GM23338 (cell line): Measurements from ENCODE around the gene CLEC5A. TPM values are rescaled to one million over a fixed set of nuclear protein-coding genes. Genes with fewer than 3 reads are reported as not detected.

ENCODE experiments used
- ATAC-seq: fragments of 200-7000 bp; cut with Tn5 transposase; 3 replicates; pipeline ENCODE4 v1.9.1; 2020
- DNase-seq: peaks from one replicate; pipeline ENCODE4 v3.0.0-alpha.2; 2015; ENCODE audit warnings: low spot score
- H2AFZ ChIP-seq: fragments of 200-600 bp; sonication (generic); 2 replicates; pipeline ENCODE4 v1.8.0; 2016; ENCODE audit warnings: antibody characterized with exemption, mild to moderate bottlenecking, moderate library complexity
- H3F3A ChIP-seq: fragments of 200-600 bp; sonication (generic); replicated peaks from 2 replicates; pipeline ENCODE4 v1.8.0; 2017; ENCODE audit warnings: antibody characterized with exemption, mixed run types, low read depth
- H3K27ac ChIP-seq: fragments of 200-600 bp; sonication (generic); 2 replicates; pipeline ENCODE4 v1.6.1; 2016; ENCODE audit warnings: low read depth
- H3K27me3 ChIP-seq: fragments of 200-600 bp; sonication (generic); 2 replicates; pipeline ENCODE4 v1.8.0; 2016; ENCODE audit warnings: mild to moderate bottlenecking, mixed run types, moderate library complexity; ENCODE audit not compliant: insufficient read depth
- H3K36me3 ChIP-seq: fragments of 200-600 bp; sonication (generic); 2 replicates; pipeline ENCODE4 v1.8.0; 2016; ENCODE audit warnings: mild to moderate bottlenecking; ENCODE audit not compliant: insufficient read depth
- H3K4me1 ChIP-seq: fragments of 200-600 bp; sonication (generic); 2 replicates; pipeline ENCODE4 v1.8.0; 2016; ENCODE audit warnings: mild to moderate bottlenecking, moderate library complexity; ENCODE audit not compliant: insufficient read depth
- H3K4me2 ChIP-seq: fragments of 200-600 bp; sonication (generic); 2 replicates; pipeline ENCODE4 v1.7.1; 2017; ENCODE audit warnings: mixed run types
- H3K4me3 ChIP-seq: fragments of 200-600 bp; sonication (generic); 2 replicates; pipeline ENCODE4 v1.6.1; 2016; ENCODE audit warnings: mixed run types
- H3K79me2 ChIP-seq: fragments of 200-600 bp; sonication (generic); replicated peaks from 2 replicates; pipeline ENCODE4 v1.8.0; 2017; ENCODE audit warnings: mild to moderate bottlenecking; ENCODE audit not compliant: insufficient read depth
- H3K9me2 ChIP-seq: fragments of 200-600 bp; sonication (generic); 2 replicates; pipeline ENCODE4 v1.8.0; 2017; ENCODE audit not compliant: insufficient read depth
- H4K20me1 ChIP-seq: fragments of 200-600 bp; sonication (generic); replicated peaks from 2 replicates; pipeline ENCODE4 v1.8.0; 2017; ENCODE audit warnings: mild to moderate bottlenecking; ENCODE audit not compliant: insufficient read depth
- H3K27ac Mint-ChIP-seq: 2 replicates; pipeline ENCODE4 v1.8.0; 2020; ENCODE audit warnings: inconsistent platforms, mild to moderate bottlenecking, moderate library complexity, mixed read lengths
- H3K27me3 Mint-ChIP-seq: 3 replicates; pipeline ENCODE4 v1.8.0; 2022; ENCODE audit warnings: low read depth, mild to moderate bottlenecking, moderate library complexity, mixed read lengths, inconsistent platforms; ENCODE audit not compliant: insufficient read depth, poor library complexity
- H3K36me3 Mint-ChIP-seq: 3 replicates; pipeline ENCODE4 v1.8.0; 2021; ENCODE audit warnings: low read depth, mild to moderate bottlenecking, inconsistent platforms, moderate library complexity, mixed read lengths
- H3K4me1 Mint-ChIP-seq: 3 replicates; pipeline ENCODE4 v1.8.0; 2020; ENCODE audit warnings: mild to moderate bottlenecking, inconsistent platforms, mixed read lengths
- H3K4me3 Mint-ChIP-seq: 3 replicates; pipeline ENCODE4 v1.8.0; 2021; ENCODE audit warnings: moderate library complexity, mild to moderate bottlenecking, inconsistent platforms, mixed read lengths
- H3K9me3 Mint-ChIP-seq: 3 replicates; pipeline ENCODE4 v1.8.0; 2020; ENCODE audit warnings: moderate library complexity, mild to moderate bottlenecking, inconsistent platforms, mixed read lengths
- CREB1 ChIP-seq: fragments of 250-450 bp; sonication (Bioruptor Pico); IDR thresholded peaks from 2 replicates; pipeline ENCODE4 v1.5.0; 2020; ENCODE audit warnings: low read depth, mild to moderate bottlenecking, moderate library complexity
- EZH2 ChIP-seq: fragments of 200-600 bp; sonication (generic); IDR thresholded peaks from one replicate; pipeline ENCODE4 v1.8.0; 2017; ENCODE audit warnings: antibody characterized with exemption, mild to moderate bottlenecking, low read depth; ENCODE audit not compliant: unreplicated experiment
- EZH2phosphoT487 ChIP-seq: fragments of 200-600 bp; sonication (generic); IDR thresholded peaks from one replicate; pipeline ENCODE4 v1.8.1; 2018; ENCODE audit warnings: antibody characterized with exemption; ENCODE audit not compliant: unreplicated experiment
- JUNB ChIP-seq: IDR thresholded peaks from one replicate; pipeline ENCODE4 v1.6.1; 2016; ENCODE audit warnings: antibody characterized with exemption; ENCODE audit not compliant: unreplicated experiment
- NANOG ChIP-seq: IDR thresholded peaks from 2 replicates; pipeline ENCODE4 v1.6.1; 2016; ENCODE audit warnings: antibody characterized with exemption, borderline replicate concordance
- POLR2AphosphoS5 ChIP-seq: IDR thresholded peaks from 2 replicates; pipeline ENCODE4 v1.6.1; 2016; ENCODE audit warnings: antibody characterized with exemption, low read depth
- STAT1 ChIP-seq: IDR thresholded peaks from one replicate; pipeline ENCODE4 v1.6.1; 2016; ENCODE audit warnings: antibody characterized with exemption; ENCODE audit not compliant: unreplicated experiment
- ZNF331 ChIP-seq: fragments of 250-450 bp; sonication (Bioruptor Pico); IDR thresholded peaks from 2 replicates; pipeline ENCODE4 v1.5.0; 2020; ENCODE audit warnings: low read depth, mild to moderate bottlenecking, moderate library complexity
- polyA plus RNA-seq: library from polyadenylated mRNA; unstranded; fragments of >200 nt; fragmentation: Nextera tagmentation; extraction: Ambion mirVana; gene quantifications from 2 replicates; pipeline ENCODE4 v1.2.1, GENCODE V29; 2016
- total RNA-seq: library from RNA; depleted of rRNA; stranded (reverse); fragments of >200 nt; shearing (Covaris generic); gene quantifications from 2 replicates; pipeline ENCODE4 v1.2.3, GENCODE V29; 2014
- TF ChIP-seq, protein P1 (sequence below): IDR thresholded peaks from one replicate; pipeline ENCODE4 v1.6.1; 2018; ENCODE audit warnings: antibody characterized with exemption; ENCODE audit not compliant: unreplicated experiment
- TF ChIP-seq, protein P2 (sequence below), 2 experiments: fragments of 200-600 bp in 1 of 2; sonication (generic) in 1 of 2; conservative IDR thresholded peaks; 2 replicates each; pipeline versions ENCODE4 v1.5.1 to v1.6.1; 2016 to 2017; ENCODE audit warnings: antibody characterized with exemption in 2 of 2, low read depth in 2 of 2, mild to moderate bottlenecking in 2 of 2, moderate library complexity in 1 of 2
- TF ChIP-seq, protein P3 (sequence below): IDR thresholded peaks from 2 replicates; pipeline ENCODE4 v1.6.1; 2016; ENCODE audit warnings: antibody characterized with exemption

The CLEC5A gene
- total and polyA plus RNA-seq, 2 experiments from 2014 or later = not detected

DNA sequence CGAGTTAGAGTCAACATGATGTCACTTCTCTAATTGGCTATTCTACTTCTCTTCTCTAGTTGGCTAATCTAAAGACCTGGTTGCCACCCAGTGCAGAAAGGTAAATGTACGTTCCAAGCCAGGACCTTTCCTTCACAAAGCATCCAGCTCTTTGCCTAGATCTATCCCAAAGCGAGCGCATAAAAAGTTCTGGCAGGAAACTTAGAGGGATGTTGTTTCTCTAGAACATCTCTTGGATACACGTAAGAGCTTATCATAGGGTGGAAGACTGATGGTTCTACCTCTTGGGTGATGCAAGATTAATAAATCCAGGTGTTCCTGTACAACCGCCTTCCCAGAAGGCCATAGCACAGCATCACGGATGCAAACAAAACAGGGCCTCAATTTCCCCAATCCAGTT, 26.9 kb upstream of the CLEC5A start, which contains the start of gene TAS2R38 (continued):
- no peak for TF ChIP-seq EZH2phosphoT487
- no peak for TF ChIP-seq EZH2
- TF ChIP-seq CREB1 (CRISPR knock-in tag) = no peak
- TF ChIP-seq, protein P1, sequence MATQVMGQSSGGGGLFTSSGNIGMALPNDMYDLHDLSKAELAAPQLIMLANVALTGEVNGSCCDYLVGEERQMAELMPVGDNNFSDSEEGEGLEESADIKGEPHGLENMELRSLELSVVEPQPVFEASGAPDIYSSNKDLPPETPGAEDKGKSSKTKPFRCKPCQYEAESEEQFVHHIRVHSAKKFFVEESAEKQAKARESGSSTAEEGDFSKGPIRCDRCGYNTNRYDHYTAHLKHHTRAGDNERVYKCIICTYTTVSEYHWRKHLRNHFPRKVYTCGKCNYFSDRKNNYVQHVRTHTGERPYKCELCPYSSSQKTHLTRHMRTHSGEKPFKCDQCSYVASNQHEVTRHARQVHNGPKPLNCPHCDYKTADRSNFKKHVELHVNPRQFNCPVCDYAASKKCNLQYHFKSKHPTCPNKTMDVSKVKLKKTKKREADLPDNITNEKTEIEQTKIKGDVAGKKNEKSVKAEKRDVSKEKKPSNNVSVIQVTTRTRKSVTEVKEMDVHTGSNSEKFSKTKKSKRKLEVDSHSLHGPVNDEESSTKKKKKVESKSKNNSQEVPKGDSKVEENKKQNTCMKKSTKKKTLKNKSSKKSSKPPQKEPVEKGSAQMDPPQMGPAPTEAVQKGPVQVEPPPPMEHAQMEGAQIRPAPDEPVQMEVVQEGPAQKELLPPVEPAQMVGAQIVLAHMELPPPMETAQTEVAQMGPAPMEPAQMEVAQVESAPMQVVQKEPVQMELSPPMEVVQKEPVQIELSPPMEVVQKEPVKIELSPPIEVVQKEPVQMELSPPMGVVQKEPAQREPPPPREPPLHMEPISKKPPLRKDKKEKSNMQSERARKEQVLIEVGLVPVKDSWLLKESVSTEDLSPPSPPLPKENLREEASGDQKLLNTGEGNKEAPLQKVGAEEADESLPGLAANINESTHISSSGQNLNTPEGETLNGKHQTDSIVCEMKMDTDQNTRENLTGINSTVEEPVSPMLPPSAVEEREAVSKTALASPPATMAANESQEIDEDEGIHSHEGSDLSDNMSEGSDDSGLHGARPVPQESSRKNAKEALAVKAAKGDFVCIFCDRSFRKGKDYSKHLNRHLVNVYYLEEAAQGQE = no peak
- TF ChIP-seq, protein P2, sequence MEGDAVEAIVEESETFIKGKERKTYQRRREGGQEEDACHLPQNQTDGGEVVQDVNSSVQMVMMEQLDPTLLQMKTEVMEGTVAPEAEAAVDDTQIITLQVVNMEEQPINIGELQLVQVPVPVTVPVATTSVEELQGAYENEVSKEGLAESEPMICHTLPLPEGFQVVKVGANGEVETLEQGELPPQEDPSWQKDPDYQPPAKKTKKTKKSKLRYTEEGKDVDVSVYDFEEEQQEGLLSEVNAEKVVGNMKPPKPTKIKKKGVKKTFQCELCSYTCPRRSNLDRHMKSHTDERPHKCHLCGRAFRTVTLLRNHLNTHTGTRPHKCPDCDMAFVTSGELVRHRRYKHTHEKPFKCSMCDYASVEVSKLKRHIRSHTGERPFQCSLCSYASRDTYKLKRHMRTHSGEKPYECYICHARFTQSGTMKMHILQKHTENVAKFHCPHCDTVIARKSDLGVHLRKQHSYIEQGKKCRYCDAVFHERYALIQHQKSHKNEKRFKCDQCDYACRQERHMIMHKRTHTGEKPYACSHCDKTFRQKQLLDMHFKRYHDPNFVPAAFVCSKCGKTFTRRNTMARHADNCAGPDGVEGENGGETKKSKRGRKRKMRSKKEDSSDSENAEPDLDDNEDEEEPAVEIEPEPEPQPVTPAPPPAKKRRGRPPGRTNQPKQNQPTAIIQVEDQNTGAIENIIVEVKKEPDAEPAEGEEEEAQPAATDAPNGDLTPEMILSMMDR (conservative IDR thresholded peaks at IDR 0.05; ENCODE audit: low read depth in 2 of 2) = no peak
- TF ChIP-seq ZNF331 (CRISPR knock-in tag) = no peak
- no peak for TF ChIP-seq STAT1

DNA sequence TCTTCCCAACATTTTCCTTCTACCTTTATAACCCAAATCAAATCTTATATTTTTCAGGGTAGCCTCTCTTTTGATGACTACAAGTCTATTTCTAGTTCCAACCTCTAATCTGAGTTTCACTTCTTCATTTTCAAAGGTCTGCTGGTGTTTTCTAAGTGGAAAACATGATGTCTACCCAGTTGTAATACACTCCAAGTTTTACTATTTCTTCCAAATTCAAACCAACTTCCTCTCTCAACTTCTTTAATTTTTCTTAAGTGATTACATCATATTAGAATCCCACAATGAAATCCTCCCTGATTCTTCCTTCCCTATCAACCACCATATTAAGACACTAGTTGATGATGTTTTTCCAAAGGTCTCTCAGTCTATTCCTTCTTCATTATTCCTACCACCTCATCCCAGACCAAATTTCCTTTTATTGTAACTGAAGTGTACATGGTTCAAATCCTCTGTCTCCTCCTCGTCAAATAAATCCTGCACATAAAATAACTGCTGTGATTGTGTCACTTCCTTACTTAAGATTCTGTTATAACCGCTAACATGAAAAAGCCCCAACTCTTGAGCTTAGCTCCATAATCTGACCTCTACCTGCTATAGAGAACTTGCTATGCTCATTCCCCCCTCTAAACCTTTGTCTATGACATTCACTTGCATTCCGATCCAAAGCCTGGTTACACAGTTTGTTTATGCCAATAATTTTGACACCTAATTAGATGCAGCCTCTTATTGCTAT, 14.1 kb upstream of the CLEC5A start:
- ATAC-seq (no peak), DNase-seq (no peak)
- Histone ChIP-seq H3F3A (no peaks in the 10 kb centered on the region), H3K79me2 (no peaks in the 10 kb centered on the region), H2AFZ (no peak overlapping the region), H3K4me2 (no peak overlapping the region), H3K27ac (no peak overlapping the region), H3K27me3 (no peaks in the 10 kb centered on the region), H4K20me1 (no peaks in the 10 kb centered on the region), H3K4me1 (no peaks in the 10 kb centered on the region), H3K4me3 (no peak overlapping the region), H3K9me2 (peaks cover 5% of the 10 kb centered on the region; the same call in 1 of the 2 replicates), H3K36me3 (no peaks in the 10 kb centered on the region)
- no peaks in the 10 kb centered on the region; the same call in 2 of the 3 replicates for H3K9me3 Mint-ChIP-seq
- no peaks in the 10 kb centered on the region for H3K36me3 Mint-ChIP-seq
- H3K27ac Mint-ChIP-seq = no peak overlapping the region
- H3K4me3 Mint-ChIP-seq = no peak overlapping the region
- no peaks in the 10 kb centered on the region for H3K27me3 Mint-ChIP-seq
- H3K4me1 Mint-ChIP-seq = no peaks in the 10 kb centered on the region
- TF ChIP-seq, protein P3, sequence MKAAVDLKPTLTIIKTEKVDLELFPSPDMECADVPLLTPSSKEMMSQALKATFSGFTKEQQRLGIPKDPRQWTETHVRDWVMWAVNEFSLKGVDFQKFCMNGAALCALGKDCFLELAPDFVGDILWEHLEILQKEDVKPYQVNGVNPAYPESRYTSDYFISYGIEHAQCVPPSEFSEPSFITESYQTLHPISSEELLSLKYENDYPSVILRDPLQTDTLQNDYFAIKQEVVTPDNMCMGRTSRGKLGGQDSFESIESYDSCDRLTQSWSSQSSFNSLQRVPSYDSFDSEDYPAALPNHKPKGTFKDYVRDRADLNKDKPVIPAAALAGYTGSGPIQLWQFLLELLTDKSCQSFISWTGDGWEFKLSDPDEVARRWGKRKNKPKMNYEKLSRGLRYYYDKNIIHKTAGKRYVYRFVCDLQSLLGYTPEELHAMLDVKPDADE = no peak
- TF ChIP-seq POLR2AphosphoS5 (no peak), NANOG (no peak), CREB1 (CRISPR knock-in tag) (no peak), JUNB (no peak)
- TF ChIP-seq, protein P1 = no peak
- TF ChIP-seq, protein P2 (conservative IDR thresholded peaks at IDR 0.05; ENCODE audit: low read depth in 2 of 2) = no peak
